T-cell (primary cell): ENCODE measurements around the gene IRS4. TPM values are rescaled to one million over a fixed set of nuclear protein-coding genes. Genes with fewer than 3 reads are reported as not detected.
A peak's percentile ranks its signal among the peaks of the same experiment; 100 is the strongest.

ENCODE experiments used
- ATAC-seq, 4 experiments: fragments of 200-7000 bp in 3 of 4; fragments of 150-1000 bp in 1 of 4; cut with Tn5 transposase; replicated peaks in 1 of 4; 1 replicate in 3 of 4; 2 replicates in 1 of 4; pipeline ENCODE4 v1.10.0; 2021; ENCODE audit warnings: moderate library complexity in 3 of 4, mild to moderate bottlenecking in 2 of 4, moderate number of reproducible peaks in 1 of 4
- CTCF ChIA-PET, 2 donors: fragments of 300-600 bp; sonication (Branson Sonifier 250); formaldehyde crosslinking; loops; one replicate each; lab custom pipeline; 2022; ENCODE audit warnings: antibody characterized with exemption in 2 of 2; lab: Charles Lee
- POLR2A ChIA-PET, 2 donors: fragments of 300-600 bp; sonication (Branson Sonifier 250); formaldehyde crosslinking; loops; one replicate each; lab custom pipeline; 2022; ENCODE audit warnings: antibody characterized with exemption in 2 of 2; lab: Charles Lee
- DNase-seq, 35 experiments: peaks; one replicate each; pipeline versions ENCODE4 v3.0.0 to v3.0.0-alpha.2; 2013 to 2023
- H3K27ac ChIP-seq: one replicate; pipeline ENCODE4 v1.5.1; 2013; ENCODE audit warnings: low read length
- H3K27me3 ChIP-seq, 2 experiments: replicated peaks in 1 of 2; 1 replicate in 1 of 2; 2 replicates in 1 of 2; pipeline versions ENCODE4 v1.6.1 to v1.7.0; 2013; ENCODE audit warnings: low read length in 1 of 2, mixed read lengths in 1 of 2; ENCODE audit not compliant: control insufficient read depth in 2 of 2, insufficient read depth in 2 of 2; ENCODE audit errors: extremely low read depth in 1 of 2
- H3K36me3 ChIP-seq, 2 donors: 1 replicate in 1 of 2; 2 replicates in 1 of 2; pipeline versions ENCODE4 v1.6.1 to v1.7.0; 2013; ENCODE audit warnings: low read length in 1 of 2; ENCODE audit not compliant: control insufficient read depth in 2 of 2, insufficient read depth in 1 of 2; ENCODE audit errors: extremely low read depth in 1 of 2
- H3K4me1 ChIP-seq, 2 experiments: 1 replicate in 1 of 2; 2 replicates in 1 of 2; pipeline versions ENCODE4 v1.6.1 to v1.7.0; 2013; ENCODE audit warnings: low read length in 2 of 2, mixed read lengths in 1 of 2; ENCODE audit not compliant: insufficient read depth in 2 of 2, control insufficient read depth in 1 of 2; ENCODE audit errors: extremely low read depth in 1 of 2
- H3K4me3 ChIP-seq, 2 donors: 1 replicate in 1 of 2; 2 replicates in 1 of 2; pipeline versions ENCODE4 v1.5.1 to v1.7.0; 2013; ENCODE audit warnings: mild to moderate bottlenecking in 2 of 2, low read length in 1 of 2, moderate library complexity in 1 of 2; ENCODE audit not compliant: control insufficient read depth in 1 of 2; ENCODE audit errors: extremely low read depth in 1 of 2
- H3K9me3 ChIP-seq: 2 replicates; pipeline ENCODE4 v1.7.0; 2013
- H3K27ac Mint-ChIP-seq, 2 donors: one replicate each; pipeline ENCODE4 v1.8.0; 2020 to 2021; ENCODE audit warnings: mild to moderate bottlenecking in 2 of 2, mixed read lengths in 2 of 2
- H3K27me3 Mint-ChIP-seq, 2 donors: one replicate each; pipeline ENCODE4 v1.8.0; 2021 to 2022; ENCODE audit warnings: mixed read lengths in 2 of 2
- H3K36me3 Mint-ChIP-seq: one replicate; pipeline ENCODE4 v1.8.0; 2021; ENCODE audit warnings: mixed read lengths
- H3K4me1 Mint-ChIP-seq, 3 donors: one replicate each; pipeline ENCODE4 v1.8.0; 2020 to 2022; ENCODE audit warnings: mixed read lengths in 3 of 3, mild to moderate bottlenecking in 1 of 3
- H3K4me3 Mint-ChIP-seq, 3 donors: one replicate each; pipeline ENCODE4 v1.8.0; 2020 to 2022; ENCODE audit warnings: mild to moderate bottlenecking in 3 of 3, mixed read lengths in 3 of 3, moderate library complexity in 3 of 3
- H3K9me3 Mint-ChIP-seq, 3 donors: one replicate each; pipeline ENCODE4 v1.8.0; 2020 to 2022; ENCODE audit warnings: mixed read lengths in 3 of 3
- WGBS: methylation state at CpG from one replicate; pipeline ENCODE4 v1.1.5; 2013; ENCODE audit warnings: missing lambda C conversion rate; ENCODE audit not compliant: insufficient coverage; 5-methylcytosine and 5-hydroxymethylcytosine counted together
- total RNA-seq, 35 experiments: library from RNA in 6 of 35; stranded (reverse) in 6 of 35; fragments of 120-200 nt in 1 of 35; gene quantifications; one replicate each; pipeline versions ENCODE4 v1.2.1 to v1.2.4 and lab custom pipeline; 2013 to 2026

IRS4 gene
- total RNA-seq (not detected), total RNA-seq (lab: John Stamatoyannopoulos, UW) (0 to 0.18 (median 0) reads per million in 29 experiments)
- not detected for total RNA-seq (2013)

GRCh38 chrX:108736509-108737479 lies at the start of gene IRS4:
TSS of gene IRS4 (minus strand) at chrX:108736563.
- Mint-ChIP-seq H3K4me1 (peaks cover 0 to 5% (median 0%) of the 10 kb centered on the region in 3 donors), H3K27me3 (peaks cover 26 to 48% of the 10 kb centered on the region in 2 donors), H3K27ac (no peak within 1 kb of the TSS), H3K4me3 (peak within 1 kb of the TSS in 1 of 3 donors; percentile 52), H3K36me3 (no peaks in the 10 kb centered on the region), H3K9me3 (no peaks in the 10 kb centered on the region)
- ChIA-PET CTCF (no interaction called here), POLR2A (no interaction called here)
- ATAC-seq (no peak), DNase-seq (no peak)
- Histone ChIP-seq H3K4me1 (peaks cover 0 to 5% of the 10 kb centered on the region in 2 experiments), H3K27ac (no peak within 1 kb of the TSS), H3K27me3 (peaks cover 10 to 29% of the 10 kb centered on the region in 2 experiments), H3K9me3 (no peaks in the 10 kb centered on the region), H3K36me3 (no peaks in the 10 kb centered on the region), H3K4me3 (peak within 1 kb of the TSS in 1 of 2 donors; percentile 47)
- WGBS, result 11% methylated on average over 33 of the region's 62 CpGs

DNA sequence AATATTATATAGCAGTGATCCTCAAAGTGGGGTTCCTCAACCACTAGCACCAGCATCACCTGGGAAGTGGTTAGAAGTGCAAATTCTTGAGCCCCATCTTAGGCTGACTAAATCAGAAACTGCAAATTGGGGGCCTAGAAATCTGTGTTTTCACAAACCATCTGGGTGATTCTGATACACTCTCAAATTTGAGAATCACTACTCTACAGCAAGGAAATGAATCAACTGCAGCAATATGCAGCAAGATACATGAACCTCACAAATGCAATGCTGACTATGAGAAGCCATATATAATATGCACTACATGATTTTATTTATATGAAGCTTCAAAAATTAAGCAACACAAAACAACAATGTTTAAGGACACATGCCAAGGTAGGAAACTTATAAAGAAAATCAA lies 36.2 kb upstream of the IRS4 start:
- Histone ChIP-seq H3K27ac (no peak overlapping the region), H3K36me3 (no peaks in the 10 kb centered on the region), H3K9me3 (no peaks in the 10 kb centered on the region), H3K4me3 (no peak overlapping the region), H3K27me3 (no peaks in the 10 kb centered on the region), H3K4me1 (no peaks in the 10 kb centered on the region)
- POLR2A ChIA-PET, result no interaction called here
- CTCF ChIA-PET, result no interaction called here
- no peaks in the 10 kb centered on the region for H3K4me1 Mint-ChIP-seq
- DNase-seq, result no peak
- no peaks in the 10 kb centered on the region for H3K36me3 Mint-ChIP-seq
- H3K4me3 Mint-ChIP-seq, result no peak overlapping the region
- H3K27ac Mint-ChIP-seq, result no peak overlapping the region
- H3K27me3 Mint-ChIP-seq, result peaks cover 0 to 5% of the 10 kb centered on the region in 2 donors
- H3K9me3 Mint-ChIP-seq, result peaks cover 0 to 2% (median 0%) of the 10 kb centered on the region in 3 donors
- no peak for ATAC-seq

DNA sequence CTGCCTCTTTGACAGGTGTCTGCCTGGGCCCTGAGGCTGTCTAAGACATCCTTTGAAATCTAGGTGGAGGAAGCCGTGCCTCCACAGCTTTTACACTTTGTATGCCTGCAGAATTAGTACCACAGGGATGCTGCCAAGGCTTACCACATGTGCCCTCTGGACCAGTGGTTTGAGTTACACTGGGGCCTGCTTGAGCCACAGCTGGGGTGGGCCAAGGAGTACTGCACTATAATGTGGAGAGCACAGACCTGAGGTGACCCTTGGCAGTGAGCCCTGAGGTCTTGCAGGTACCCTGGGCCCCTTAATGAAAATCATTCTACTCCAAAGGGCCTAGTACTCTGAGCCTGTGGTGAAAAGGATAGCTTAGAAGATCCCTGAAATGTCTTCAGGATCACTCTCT lies 27.2 kb upstream of the IRS4 start:
- Mint-ChIP-seq H3K27me3 (peaks cover 0 to 8% of the 10 kb centered on the region in 2 donors), H3K27ac (no peak overlapping the region), H3K36me3 (no peaks in the 10 kb centered on the region), H3K4me3 (no peak overlapping the region), H3K4me1 (no peaks in the 10 kb centered on the region), H3K9me3 (peaks cover 0 to 3% (median 0%) of the 10 kb centered on the region in 3 donors)
- no CpG with 5 or more reads among the region's 1 CpG for WGBS
- DNase-seq (no peak), ATAC-seq (no peak)
- Histone ChIP-seq H3K27me3 (no peaks in the 10 kb centered on the region), H3K27ac (no peak overlapping the region), H3K36me3 (no peaks in the 10 kb centered on the region), H3K9me3 (no peaks in the 10 kb centered on the region), H3K4me3 (no peak overlapping the region), H3K4me1 (no peaks in the 10 kb centered on the region)
- ChIA-PET CTCF (no interaction called here), POLR2A (no interaction called here)

DNA sequence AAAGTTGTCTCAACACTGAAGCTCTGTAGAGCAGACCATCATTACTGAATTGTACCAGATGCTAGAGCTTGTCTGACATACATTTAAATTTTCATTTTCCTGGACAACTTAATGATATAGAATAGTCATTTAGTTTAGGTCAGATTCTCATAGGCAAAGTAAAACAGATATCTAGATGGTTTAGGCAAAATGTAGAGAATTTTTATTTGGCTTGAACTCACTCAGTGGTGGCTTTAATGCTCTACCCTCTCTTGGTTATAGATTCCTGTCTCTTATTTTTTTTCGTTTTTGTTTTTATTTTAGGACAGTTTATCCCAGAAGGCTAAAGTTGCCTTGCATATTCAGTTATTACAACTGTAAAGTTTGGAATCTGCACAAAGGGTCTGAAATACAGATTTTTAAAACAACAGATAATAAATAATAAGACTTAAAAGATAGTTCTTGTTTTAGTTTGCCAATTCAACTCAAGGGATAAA lies 4.0 kb upstream of the IRS4 start:
- whole genome bisulfite sequencing, result no CpG with 5 or more reads among the region's 1 CpG
- ATAC-seq (no peak), DNase-seq (no peak)
- Histone ChIP-seq H3K27ac (no peak overlapping the region), H3K9me3 (no peaks in the 10 kb centered on the region), H3K36me3 (no peaks in the 10 kb centered on the region), H3K4me1 (peaks cover 0 to 5% of the 10 kb centered on the region in 2 experiments), H3K4me3 (no peak overlapping the region), H3K27me3 (peaks cover 2 to 17% of the 10 kb centered on the region in 2 experiments)
- H3K4me3 Mint-ChIP-seq, result no peak overlapping the region
- no peak overlapping the region for H3K27ac Mint-ChIP-seq
- H3K36me3 Mint-ChIP-seq, result no peaks in the 10 kb centered on the region
- CTCF ChIA-PET, result no interaction called here
- H3K27me3 Mint-ChIP-seq, result peaks cover 4 to 24% of the 10 kb centered on the region in 2 donors
- POLR2A ChIA-PET, result no interaction called here
- no peaks in the 10 kb centered on the region for H3K9me3 Mint-ChIP-seq
- peaks cover 0 to 5% (median 0%) of the 10 kb centered on the region in 3 donors for H3K4me1 Mint-ChIP-seq

DNA sequence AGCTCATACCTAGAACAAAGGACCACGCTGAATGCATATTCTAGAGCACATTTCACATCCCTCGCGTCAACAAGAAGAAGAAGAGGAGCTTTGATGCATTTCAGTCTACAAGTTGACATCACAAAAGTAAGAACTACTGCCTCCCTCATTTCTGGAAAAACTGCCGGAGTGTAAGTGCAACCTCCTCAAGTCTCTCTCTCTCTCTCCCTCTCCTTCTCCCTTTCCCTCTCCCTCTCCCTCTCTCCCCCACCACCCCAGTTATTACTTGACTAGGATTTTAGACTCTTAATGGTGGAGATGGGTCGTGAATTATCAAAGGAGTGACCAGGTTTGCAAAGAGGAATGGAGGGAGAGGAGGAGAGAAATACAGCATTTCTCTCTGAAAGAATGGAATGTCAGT lies 1.4 kb upstream of the IRS4 start:
- Mint-ChIP-seq H3K36me3 (no peaks in the 10 kb centered on the region), H3K27ac (no peak overlapping the region), H3K9me3 (no peaks in the 10 kb centered on the region), H3K4me3 (no peak overlapping the region), H3K4me1 (peaks cover 0 to 5% (median 0%) of the 10 kb centered on the region in 3 donors), H3K27me3 (peaks cover 26 to 45% of the 10 kb centered on the region in 2 donors)
- peaks cover 10 to 29% of the 10 kb centered on the region in 2 experiments for H3K27me3 ChIP-seq
- 15% methylated on average over 2 of the region's 5 CpGs for WGBS
- H3K27ac ChIP-seq, result no peak overlapping the region
- no peak overlapping the region for H3K4me3 ChIP-seq
- no peaks in the 10 kb centered on the region for H3K36me3 ChIP-seq
- ATAC-seq (no peak), DNase-seq (no peak)
- H3K9me3 ChIP-seq, result no peaks in the 10 kb centered on the region
- ChIA-PET CTCF (no interaction called here), POLR2A (no interaction called here)
- H3K4me1 ChIP-seq, result peaks cover 0 to 5% of the 10 kb centered on the region in 2 experiments

DNA sequence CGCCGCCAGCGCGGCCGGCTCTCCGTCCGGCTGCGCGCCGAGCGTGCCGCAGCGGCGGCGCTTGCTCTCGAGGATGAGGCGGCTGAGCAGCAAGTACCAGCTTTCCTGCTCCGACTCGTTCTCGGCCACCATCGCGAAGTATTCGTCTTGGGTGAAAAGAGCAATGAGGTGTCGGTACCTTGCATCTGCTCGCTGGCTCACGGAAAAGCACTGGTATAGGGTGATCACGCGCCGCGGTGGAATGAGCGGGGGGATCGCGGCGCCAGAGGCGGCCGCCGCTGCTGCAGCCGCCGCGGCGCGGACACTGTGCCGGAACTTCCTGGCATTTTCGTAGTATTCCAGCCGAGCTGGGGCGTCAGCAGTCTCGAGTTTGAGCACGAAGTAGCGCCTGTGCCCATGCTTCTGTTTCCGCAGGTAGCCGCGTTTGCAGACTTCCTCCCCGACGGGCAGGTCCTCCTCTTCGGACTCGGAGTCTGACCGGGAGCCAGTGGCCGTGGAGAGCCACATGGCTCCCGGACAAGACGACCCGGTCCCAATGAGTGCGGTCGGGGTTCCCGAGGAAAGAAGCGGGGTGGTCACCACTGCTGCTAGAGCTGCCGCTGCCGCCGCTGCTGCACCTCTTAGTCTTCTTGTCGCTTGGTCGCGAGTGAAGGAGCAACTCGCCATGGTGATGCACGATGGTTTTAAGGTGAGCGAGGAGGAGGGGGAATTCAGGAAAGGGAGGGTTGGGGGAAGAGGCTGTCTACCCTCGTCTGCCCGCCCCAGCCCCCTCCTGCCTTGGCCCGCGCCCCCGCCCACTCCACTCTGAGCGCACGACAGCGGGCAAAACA lies 469 bp downstream of the IRS4 start:
- Mint-ChIP-seq H3K9me3 (no peaks in the 10 kb centered on the region), H3K36me3 (no peaks in the 10 kb centered on the region), H3K4me1 (peaks cover 0 to 5% (median 0%) of the 10 kb centered on the region in 3 donors), H3K4me3 (peak overlapping the region in 1 of 3 donors; percentile 52), H3K27me3 (peaks cover 27 to 57% of the 10 kb centered on the region in 2 donors), H3K27ac (no peak overlapping the region)
- ATAC-seq (no peak), DNase-seq (no peak)
- CTCF ChIA-PET, result no interaction called here
- 5% methylated on average over 69 of the region's 82 CpGs for whole genome bisulfite sequencing
- Histone ChIP-seq H3K27ac (no peak overlapping the region), H3K27me3 (peaks cover 14 to 29% of the 10 kb centered on the region in 2 experiments), H3K9me3 (no peaks in the 10 kb centered on the region), H3K4me1 (peaks cover 0 to 5% of the 10 kb centered on the region in 2 experiments), H3K4me3 (peak overlapping the region in 1 of 2 donors; percentile 47), H3K36me3 (no peaks in the 10 kb centered on the region)
- POLR2A ChIA-PET, result no interaction called here
